Thyroid gland (tissue), 4 donors: ENCODE measurements around the gene DNASE1L3. TPM values are rescaled to one million over a fixed set of nuclear protein-coding genes. Genes with fewer than 3 reads are reported as not detected.

Source experiments
- DNase-seq, 2 donors: peaks; one replicate each; pipeline ENCODE4 v3.0.0-alpha.2; 2019
- H3K27ac ChIP-seq, 3 donors: fragments of 200-600 bp; sonication (generic); 1 replicate in 2 of 3; 2 replicates in 1 of 3; pipeline ENCODE4 v1.5.1; 2016 to 2019; ENCODE audit warnings: mild to moderate bottlenecking in 1 of 3, moderate library complexity in 1 of 3
- H3K27me3 ChIP-seq: fragments of 200-600 bp; sonication (generic); one replicate; pipeline ENCODE4 v1.5.1; 2019
- H3K36me3 ChIP-seq, 2 donors: fragments of 200-600 bp; sonication (generic); one replicate each; pipeline ENCODE4 v1.5.1; 2016 to 2019
- H3K4me1 ChIP-seq, 2 donors: fragments of 200-600 bp; sonication (generic); one replicate each; pipeline ENCODE4 v1.5.1; 2017 to 2019
- H3K4me3 ChIP-seq, 3 donors: fragments of 200-600 bp; sonication (generic); replicated peaks in 1 of 3; 1 replicate in 2 of 3; 2 replicates in 1 of 3; pipeline ENCODE4 v1.5.1; 2016; ENCODE audit warnings: mild to moderate bottlenecking in 1 of 3
- H3K9me3 ChIP-seq: fragments of 200-600 bp; sonication (generic); one replicate; pipeline ENCODE4 v1.5.1; 2017
- POLR2A ChIP-seq, 2 donors: fragments of 450-650 bp; IDR thresholded peaks; one replicate each; pipeline ENCODE4 v1.6.1; 2017; ENCODE audit warnings: antibody characterized with exemption in 2 of 2, mild to moderate bottlenecking in 2 of 2, moderate library complexity in 1 of 2
- WGBS, 2 donors: methylation state at CpG; one replicate each; pipeline ENCODE4 v1.1.5; 2017; 5-methylcytosine and 5-hydroxymethylcytosine counted together
- intact Hi-C: fragments of 100-400 bp; cut with DNase I; formaldehyde crosslinking; loops from one replicate; pipeline ENCODE4 v1.15.1; 2023
- total RNA-seq, 4 donors: library from RNA; depleted of rRNA; stranded (reverse); fragments of >200 nt; gene quantifications; one replicate each; pipeline ENCODE4 v1.2.3, GENCODE V29; 2016
- TF ChIP-seq, protein P1 (sequence below), 6 experiments: fragments of 200-600 bp in 3 of 6; fragments of 450-650 bp in 3 of 6; sonication (generic) in 3 of 6; IDR thresholded peaks; one replicate each; pipeline ENCODE4 v1.5.1; 2016 to 2019; ENCODE audit warnings: antibody characterized with exemption in 6 of 6, mild to moderate bottlenecking in 2 of 6, inconsistent platforms in 1 of 6, moderate library complexity in 1 of 6

The DNASE1L3 gene
- total RNA-seq, 4 donors from 2014 or later = 5.7 to 53.3 (median 14.1) TPM

DNA sequence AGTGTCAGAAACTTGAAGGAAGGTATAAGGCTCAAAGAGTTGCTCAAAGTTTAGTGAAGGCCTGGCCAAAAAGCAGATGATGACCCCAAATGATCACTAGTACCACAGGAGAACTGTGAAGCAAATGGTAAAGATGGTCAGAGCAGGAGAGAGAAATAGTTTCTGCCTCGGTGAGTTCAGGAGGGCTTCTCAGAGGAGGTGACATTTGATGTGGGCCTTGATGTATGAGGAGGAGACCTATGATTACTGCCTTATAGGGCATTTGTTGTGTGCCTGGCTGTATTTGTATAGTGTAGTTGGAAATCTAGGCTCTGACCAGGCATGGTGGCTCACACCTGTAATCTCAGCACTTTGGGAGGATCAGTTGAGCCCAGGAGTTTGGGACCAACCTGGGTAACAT, 50.4 kb downstream of the DNASE1L3 start:
- no peak for TF ChIP-seq POLR2A (IDR thresholded peaks at IDR 0.05)
- intact Hi-C loops = no loop called here
- H3K27me3 ChIP-seq = no peaks in the 10 kb centered on the region
- peaks cover 5 to 18% of the 10 kb centered on the region in 2 donors for H3K36me3 ChIP-seq
- H3K9me3 ChIP-seq = no peaks in the 10 kb centered on the region
- no peak for DNase-seq
- WGBS, 2 donors = 95 to 97% methylated on average over 1 of the region's 1 CpG
- H3K4me3 ChIP-seq = no peak overlapping the region
- H3K27ac ChIP-seq = peak overlapping the region in 2 of 3 donors; percentile 34 to 95
- peaks cover 40 to 47% of the 10 kb centered on the region in 2 donors for H3K4me1 ChIP-seq

DNA sequence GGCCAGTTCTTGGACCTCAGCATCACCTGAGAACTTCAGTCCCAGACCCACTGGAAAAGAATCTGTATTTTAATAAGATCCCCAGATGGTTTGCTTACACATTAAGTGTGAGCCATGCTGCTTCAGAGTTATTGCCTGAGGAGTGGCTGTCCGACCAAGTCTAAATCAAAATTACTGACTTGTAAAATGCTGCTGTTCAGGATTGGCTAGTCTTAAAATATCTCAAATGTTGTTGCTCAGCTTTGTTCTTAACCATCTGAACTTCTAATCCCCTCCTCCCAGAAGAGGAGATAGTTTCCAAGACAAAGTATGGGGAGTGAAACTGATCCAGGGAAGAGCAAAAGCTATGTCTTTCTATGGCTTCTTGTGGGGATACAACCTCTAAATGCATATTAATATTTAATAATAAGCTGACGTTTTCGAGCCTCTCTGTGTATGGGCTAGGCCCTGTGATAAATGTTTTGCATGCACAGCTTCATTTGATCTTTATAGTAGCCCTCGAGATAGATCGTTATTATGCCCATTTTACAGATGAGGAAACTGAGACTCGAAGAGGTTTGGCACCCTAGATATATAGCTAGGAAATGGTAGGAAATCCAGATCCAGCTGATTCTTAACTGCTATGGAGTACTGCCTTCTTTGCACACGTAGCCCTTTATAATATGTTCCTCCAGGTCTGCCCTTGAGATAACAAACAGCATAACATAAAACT, 52.2 kb downstream of the DNASE1L3 start:
- Histone ChIP-seq H3K9me3 (no peaks in the 10 kb centered on the region), H3K27me3 (no peaks in the 10 kb centered on the region), H3K4me3 (no peak overlapping the region), H3K36me3 (peaks cover 7 to 23% of the 10 kb centered on the region in 2 donors), H3K27ac (peak overlapping the region in 2 of 3 donors; percentile 12 to 79), H3K4me1 (peaks cover 32 to 34% of the 10 kb centered on the region in 2 donors)
- intact Hi-C loops = loop anchor here (5.0 kb wide), 1 partner anchor 36 kb away; no protein-coding TSS in a partner anchor
- no peak for DNase-seq
- peak in 1 of 2 donors; percentile 6 for TF ChIP-seq POLR2A (IDR thresholded peaks at IDR 0.05)
- TF ChIP-seq, protein P1, sequence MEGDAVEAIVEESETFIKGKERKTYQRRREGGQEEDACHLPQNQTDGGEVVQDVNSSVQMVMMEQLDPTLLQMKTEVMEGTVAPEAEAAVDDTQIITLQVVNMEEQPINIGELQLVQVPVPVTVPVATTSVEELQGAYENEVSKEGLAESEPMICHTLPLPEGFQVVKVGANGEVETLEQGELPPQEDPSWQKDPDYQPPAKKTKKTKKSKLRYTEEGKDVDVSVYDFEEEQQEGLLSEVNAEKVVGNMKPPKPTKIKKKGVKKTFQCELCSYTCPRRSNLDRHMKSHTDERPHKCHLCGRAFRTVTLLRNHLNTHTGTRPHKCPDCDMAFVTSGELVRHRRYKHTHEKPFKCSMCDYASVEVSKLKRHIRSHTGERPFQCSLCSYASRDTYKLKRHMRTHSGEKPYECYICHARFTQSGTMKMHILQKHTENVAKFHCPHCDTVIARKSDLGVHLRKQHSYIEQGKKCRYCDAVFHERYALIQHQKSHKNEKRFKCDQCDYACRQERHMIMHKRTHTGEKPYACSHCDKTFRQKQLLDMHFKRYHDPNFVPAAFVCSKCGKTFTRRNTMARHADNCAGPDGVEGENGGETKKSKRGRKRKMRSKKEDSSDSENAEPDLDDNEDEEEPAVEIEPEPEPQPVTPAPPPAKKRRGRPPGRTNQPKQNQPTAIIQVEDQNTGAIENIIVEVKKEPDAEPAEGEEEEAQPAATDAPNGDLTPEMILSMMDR (IDR thresholded peaks at IDR 0.05) = no peak
- 89 to 90% methylated on average over 7 of the region's 7 CpGs for WGBS, 2 donors

- 86 to 89% methylated on average over 11 of the region's 11 CpGs for WGBS, 2 donors
- intact Hi-C loops = loop anchor here (5.0 kb wide), 1 partner anchor 35 kb away; no protein-coding TSS in a partner anchor
- Histone ChIP-seq H3K4me1 (peaks cover 30 to 31% of the 10 kb centered on the region in 2 donors), H3K9me3 (no peaks in the 10 kb centered on the region), H3K4me3 (no peak overlapping the region), H3K27ac (peak overlapping the region in 2 of 3 donors; percentile 46 to 79), H3K36me3 (peaks cover 11 to 32% of the 10 kb centered on the region in 2 donors), H3K27me3 (no peaks in the 10 kb centered on the region)
- TF ChIP-seq, protein P1 (IDR thresholded peaks at IDR 0.05) = no peak
- TF ChIP-seq POLR2A (IDR thresholded peaks at IDR 0.05) = no peak
- DNase-seq = no peak
Observed at GRCh38 chr3:58157700-58158099, 53.1 kb downstream of the DNASE1L3 start.

- H3K4me1 ChIP-seq = peaks cover 20 to 28% of the 10 kb centered on the region in 2 donors
- H3K36me3 ChIP-seq = peaks cover 16 to 44% of the 10 kb centered on the region in 2 donors
- H3K27ac ChIP-seq = peak overlapping the region in 2 of 3 donors; percentile 20 to 31
- no peaks in the 10 kb centered on the region for H3K9me3 ChIP-seq
- TF ChIP-seq, protein P1 (IDR thresholded peaks at IDR 0.05) = no peak
- TF ChIP-seq POLR2A (IDR thresholded peaks at IDR 0.05) = no peak
- no peaks in the 10 kb centered on the region for H3K27me3 ChIP-seq
- WGBS, 2 donors = 78 to 96% methylated on average over 10 of the region's 10 CpGs
- H3K4me3 ChIP-seq = no peak overlapping the region
- intact Hi-C loops = loop anchor here (5.0 kb wide), 1 partner anchor 34 kb away; no protein-coding TSS in a partner anchor
- DNase-seq = no peak
Observed at GRCh38 chr3:58155838-58156237, 54.9 kb downstream of the DNASE1L3 start.

- H3K36me3 ChIP-seq = peaks cover 26 to 54% of the 10 kb centered on the region in 2 donors
- DNase-seq = peak; percentile 70 to 83
- 85 to 89% methylated on average over 10 of the region's 10 CpGs for WGBS, 2 donors
- no peaks in the 10 kb centered on the region for H3K27me3 ChIP-seq
- H3K9me3 ChIP-seq = no peaks in the 10 kb centered on the region
- peaks cover 20 to 28% of the 10 kb centered on the region in 2 donors for H3K4me1 ChIP-seq
- TF ChIP-seq POLR2A (IDR thresholded peaks at IDR 0.05) = no peak
- TF ChIP-seq, protein P1 (IDR thresholded peaks at IDR 0.05) = no peak
- intact Hi-C loops = loop anchor here (5.0 kb wide), 1 partner anchor 33 kb away; no protein-coding TSS in a partner anchor
- no peak overlapping the region for H3K4me3 ChIP-seq
- H3K27ac ChIP-seq = peak overlapping the region in 1 of 3 donors; percentile 57
Observed at GRCh38 chr3:58154626-58155449, 55.9 kb downstream of the DNASE1L3 start.
